NCI-H2029 (cell line): ENCODE measurements around the gene COX6B1.
"Not testable (repeated sequence)": the region's sequence is repeated elsewhere in the genome, so short reads cannot be mapped to it uniquely, and the experiment has no call there.

Experiments
- DNase-seq: peaks from one replicate; lab custom pipeline; 2025; lab: John Stamatoyannopoulos, UW

The COX6B1 gene

DNA sequence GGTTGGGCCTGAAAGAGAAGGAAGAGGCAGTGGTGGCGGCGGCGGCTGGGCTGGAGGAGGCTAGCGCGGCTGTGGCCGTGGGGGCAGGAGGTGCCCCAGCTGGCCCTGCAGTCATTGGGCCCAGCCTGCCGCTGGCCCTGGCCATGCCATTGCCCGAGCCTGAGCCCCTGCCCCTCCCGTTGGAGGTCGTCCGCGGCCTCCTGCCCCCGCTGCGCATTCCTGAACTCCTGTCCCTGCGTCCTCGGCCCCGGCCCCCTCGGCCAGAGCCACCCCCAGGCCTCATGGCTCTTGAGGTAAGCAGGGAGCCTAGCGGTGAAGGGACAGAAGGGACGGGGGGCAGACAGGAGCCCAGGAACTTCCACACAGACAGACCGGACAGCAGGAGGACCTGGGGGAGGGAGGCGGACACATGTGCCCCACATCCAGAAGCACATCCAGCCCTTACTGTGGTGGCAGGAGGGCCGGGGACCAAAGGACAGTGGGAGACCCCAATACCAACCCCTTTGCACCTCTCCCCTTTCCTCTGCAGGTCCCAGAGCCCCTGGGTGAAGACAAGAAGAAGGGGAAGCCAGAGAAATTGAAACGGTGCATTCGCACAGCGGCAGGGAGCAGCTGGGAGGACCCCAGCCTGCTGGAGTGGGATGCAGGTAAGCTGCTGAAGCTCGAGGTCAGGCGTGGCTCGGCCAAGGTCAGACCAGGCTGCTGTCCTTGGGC, 14.2 kb upstream of the COX6B1 start:
- no peak for DNase-seq

DNA sequence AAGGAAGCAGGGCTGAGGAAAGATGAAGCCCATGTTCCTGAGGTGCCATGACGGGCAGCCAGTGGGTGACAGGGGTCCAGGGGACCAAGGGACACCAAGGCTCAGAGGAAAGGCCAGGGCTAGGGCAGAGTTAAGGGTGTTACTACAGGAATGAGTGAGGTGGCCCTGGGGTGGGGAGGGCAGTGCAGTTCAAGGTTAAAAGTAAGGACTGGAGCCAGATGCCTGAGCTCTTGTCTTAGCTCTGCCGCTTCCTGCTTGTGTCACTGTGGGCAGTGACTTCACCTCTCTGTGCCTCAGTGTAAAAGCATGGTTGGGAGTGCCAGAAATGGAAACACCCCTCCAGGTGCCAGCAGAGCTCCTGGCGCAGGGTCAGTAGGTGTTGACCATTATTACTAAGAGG, 11.5 kb upstream of the COX6B1 start:
- DNase-seq = no peak

DNA sequence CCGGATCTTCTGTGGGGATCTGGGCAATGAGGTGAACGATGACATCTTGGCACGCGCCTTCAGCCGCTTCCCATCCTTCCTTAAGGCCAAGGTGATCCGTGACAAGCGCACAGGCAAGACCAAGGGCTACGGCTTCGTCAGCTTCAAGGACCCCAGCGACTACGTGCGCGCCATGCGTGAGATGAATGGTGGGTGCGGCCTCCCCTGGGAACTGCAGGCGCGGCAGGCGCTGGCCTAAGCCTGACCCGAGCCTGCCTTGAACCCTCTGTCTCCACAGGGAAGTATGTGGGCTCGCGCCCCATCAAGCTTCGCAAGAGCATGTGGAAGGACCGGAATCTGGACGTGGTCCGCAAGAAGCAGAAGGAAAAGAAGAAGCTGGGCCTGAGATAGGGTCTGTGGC, 11.0 kb upstream of the COX6B1 start:
- no peak for DNase-seq

DNA sequence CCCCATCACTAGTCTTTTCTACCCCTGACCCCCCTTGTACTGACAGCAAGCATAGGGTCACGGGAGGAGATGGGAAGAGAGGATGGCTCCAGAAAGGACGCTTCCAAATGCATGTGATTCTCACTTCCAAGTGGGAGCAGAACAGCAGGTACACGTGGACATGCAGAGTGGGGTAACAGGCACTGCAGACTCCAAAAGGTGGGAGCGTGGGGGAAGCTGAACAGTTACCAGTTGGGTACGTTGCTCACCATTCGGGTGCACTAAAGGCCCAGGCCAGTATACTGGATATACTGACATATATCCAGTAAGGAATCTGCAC, 8.8 kb upstream of the COX6B1 start:
- DNase-seq = no peak

DNA sequence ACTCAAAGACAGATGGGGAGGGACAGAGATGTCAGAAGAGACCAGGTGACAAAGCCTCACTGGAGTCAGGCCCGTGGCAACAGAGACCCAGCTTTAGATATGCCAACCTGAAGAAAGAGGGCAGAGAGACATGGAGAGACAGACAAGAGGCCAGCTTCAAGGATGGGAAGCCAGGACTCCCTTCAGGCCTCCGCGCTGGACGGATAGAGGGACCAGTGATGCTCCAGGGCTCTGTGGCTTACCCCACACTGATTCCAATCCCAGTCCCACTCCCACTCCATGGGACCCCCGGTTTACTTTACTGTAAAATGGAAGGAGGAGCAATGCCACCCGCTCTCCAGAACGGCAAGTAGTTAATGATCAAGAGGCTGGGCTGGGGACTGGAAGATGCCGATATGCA, 8.3 kb upstream of the COX6B1 start:
- DNase-seq = no peak

DNA sequence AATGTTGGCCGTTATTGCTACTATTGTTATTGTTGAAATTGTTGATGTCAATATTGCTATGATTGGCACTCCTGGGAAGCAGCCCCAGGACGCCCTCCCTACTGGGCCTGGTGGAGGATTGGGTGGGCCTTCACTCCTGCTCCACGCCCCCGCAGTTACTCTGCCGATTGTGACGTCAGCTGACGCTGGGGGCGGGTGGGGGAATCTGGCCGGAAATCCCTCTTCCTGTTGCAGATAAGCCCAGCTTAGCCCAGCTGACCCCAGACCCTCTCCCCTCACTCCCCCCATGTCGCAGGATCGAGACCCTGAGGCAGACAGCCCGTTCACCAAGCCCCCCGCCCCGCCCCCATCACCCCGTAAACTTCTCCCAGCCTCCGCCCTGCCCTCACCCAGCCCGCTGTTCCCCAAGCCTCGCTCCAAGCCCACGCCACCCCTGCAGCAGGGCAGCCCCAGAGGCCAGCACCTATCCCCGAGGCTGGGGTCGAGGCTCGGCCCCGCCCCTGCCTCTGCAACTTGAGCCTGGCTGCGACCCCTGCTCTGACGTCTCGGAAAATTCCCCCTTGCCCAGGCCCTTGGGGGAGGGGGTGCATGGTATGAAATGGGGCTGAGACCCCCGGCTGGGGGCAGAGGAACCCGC, 6.5 kb upstream of the COX6B1 start, which contains the start of gene ETV2:
TSS of gene ETV2 (plus strand) at position 231 of the 637 bp plus-strand sequence. CDS start 716 bp downstream, outside the sequence.
- DNase-seq = no peak

DNA sequence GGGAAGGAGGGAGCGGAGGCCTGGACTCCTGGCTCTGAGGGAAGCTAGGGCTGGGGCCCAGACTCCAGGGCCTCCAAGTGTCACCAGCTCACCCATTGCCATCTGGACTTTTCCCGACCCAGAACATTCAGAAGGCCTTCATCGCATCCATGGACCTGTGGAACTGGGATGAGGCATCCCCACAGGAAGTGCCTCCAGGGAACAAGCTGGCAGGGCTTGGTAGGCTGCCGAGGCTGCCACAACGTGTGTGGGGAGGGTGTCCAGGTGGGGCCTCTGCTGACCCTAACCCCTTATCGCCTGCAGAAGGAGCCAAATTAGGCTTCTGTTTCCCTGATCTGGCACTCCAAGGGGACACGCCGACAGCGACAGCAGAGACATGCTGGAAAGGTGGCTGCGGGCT, 5.8 kb upstream of the COX6B1 start:
- DNase-seq = no peak

DNA sequence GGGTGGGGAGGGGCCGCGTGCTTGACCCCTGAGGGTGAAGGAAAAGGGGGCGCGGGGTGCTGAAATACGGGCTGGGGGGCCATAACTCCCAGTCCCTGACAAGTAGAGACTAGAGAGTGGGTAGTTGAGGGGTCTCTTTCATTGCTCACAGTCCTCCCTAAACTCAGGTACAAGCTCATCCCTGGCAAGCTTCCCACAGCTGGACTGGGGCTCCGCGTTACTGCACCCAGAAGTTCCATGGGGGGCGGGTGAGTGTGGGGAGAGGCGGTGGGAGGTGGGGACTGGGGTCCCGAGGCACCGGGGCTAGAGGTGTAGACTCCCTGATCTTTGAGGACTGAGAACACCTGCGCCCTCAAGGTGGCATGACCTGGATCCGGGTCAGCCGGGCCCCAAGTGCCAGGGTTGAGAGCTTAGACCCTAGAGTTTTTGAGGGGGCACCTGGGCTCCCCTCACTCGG, 5.3 kb upstream of the COX6B1 start:
- no peak for DNase-seq

DNA sequence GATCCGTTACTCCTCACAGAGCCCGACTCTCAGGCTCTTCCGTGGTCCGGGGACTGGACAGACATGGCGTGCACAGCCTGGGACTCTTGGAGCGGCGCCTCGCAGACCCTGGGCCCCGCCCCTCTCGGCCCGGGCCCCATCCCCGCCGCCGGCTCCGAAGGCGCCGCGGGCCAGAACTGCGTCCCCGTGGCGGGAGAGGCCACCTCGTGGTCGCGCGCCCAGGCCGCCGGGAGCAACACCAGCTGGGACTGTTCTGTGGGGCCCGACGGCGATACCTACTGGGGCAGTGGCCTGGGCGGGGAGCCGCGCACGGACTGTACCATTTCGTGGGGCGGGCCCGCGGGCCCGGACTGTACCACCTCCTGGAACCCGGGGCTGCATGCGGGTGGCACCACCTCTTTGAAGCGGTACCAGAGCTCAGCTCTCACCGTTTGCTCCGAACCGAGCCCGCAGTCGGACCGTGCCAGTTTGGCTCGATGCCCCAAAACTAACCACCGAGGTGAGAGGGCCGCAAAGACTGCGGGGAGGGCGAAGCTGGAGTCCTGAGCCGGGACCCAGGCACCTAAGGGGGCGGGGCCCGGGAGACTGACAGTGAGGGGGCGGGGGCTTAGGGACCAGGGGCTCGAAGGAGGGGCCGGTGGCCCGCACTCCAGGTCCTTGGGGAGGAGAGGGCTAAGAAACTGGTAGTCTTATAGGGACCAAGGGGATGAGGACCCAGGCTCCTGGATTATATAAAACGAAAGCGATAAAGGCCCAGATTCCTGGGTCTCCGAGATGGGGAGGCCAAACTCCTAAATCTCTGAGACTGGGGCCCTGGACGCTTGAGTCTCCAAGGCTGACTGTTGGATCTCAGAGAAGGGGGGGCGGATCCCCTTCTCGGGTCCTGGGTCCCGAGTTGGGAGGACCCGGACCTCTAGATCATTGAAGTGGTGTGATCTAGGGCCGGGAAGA, 4.6 kb upstream of the COX6B1 start:
- peak; percentile 71 for DNase-seq

DNA sequence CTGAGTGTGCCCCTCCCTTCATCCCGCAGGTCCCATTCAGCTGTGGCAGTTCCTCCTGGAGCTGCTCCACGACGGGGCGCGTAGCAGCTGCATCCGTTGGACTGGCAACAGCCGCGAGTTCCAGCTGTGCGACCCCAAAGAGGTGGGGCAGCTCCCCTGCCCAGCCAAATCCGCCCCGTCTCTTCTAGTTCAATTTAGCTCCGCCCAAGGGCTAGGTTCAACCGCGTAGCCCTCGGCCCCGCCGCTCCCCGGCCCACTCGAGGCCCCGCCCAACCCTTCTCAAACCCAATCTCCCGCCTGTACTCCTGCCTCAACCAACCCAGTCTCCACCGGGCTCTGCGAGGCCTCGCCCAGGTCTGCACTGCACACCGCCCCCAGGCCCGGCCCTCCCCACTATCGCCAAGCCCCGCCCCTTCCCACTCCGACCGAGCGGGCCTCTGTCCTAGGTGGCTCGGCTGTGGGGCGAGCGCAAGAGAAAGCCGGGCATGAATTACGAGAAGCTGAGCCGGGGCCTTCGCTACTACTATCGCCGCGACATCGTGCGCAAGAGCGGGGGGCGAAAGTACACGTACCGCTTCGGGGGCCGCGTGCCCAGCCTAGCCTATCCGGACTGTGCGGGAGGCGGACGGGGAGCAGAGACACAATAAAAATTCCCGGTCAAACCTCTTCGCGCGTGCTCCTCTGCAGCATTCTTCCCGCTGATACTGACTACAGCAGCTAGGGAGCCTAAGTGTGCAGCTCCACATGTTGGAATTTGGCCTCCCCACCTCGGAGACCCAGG, 3.7 kb upstream of the COX6B1 start:
- peak; percentile 94 for DNase-seq

DNA sequence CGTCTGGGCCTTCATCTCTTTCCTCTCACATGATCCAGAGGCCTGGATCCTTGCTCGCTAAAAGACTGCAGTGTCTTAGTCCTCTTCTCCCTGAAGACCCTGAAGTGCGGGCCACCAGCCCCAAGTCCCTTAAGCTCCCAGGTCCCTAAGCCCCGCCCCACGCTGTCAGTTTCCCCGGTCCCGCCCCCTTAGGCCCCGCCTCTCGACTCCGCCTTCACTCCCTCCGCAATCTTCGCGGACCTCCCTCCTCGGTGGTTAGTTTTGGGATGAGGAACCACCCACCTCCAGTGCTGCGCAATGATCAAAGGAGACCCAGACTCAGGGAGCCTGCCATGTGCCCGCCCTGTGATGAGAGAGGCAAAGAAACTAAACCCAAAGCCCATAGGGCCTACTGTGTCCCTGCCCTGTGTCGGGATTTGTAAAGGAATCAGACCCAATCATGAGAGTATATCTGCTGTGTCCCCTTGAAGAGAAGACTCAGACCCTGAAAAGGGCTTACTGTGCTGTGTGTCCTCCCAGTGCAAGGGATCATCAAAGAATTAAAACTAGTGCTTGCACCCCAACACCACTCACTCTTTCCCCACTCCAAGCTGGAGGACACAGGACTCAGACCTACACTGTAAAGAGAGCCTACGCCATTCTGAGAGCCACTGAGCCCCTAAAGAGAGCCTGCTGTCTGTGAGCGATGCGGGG, 3.0 kb upstream of the COX6B1 start:
- DNase-seq = peak; percentile 56

DNA sequence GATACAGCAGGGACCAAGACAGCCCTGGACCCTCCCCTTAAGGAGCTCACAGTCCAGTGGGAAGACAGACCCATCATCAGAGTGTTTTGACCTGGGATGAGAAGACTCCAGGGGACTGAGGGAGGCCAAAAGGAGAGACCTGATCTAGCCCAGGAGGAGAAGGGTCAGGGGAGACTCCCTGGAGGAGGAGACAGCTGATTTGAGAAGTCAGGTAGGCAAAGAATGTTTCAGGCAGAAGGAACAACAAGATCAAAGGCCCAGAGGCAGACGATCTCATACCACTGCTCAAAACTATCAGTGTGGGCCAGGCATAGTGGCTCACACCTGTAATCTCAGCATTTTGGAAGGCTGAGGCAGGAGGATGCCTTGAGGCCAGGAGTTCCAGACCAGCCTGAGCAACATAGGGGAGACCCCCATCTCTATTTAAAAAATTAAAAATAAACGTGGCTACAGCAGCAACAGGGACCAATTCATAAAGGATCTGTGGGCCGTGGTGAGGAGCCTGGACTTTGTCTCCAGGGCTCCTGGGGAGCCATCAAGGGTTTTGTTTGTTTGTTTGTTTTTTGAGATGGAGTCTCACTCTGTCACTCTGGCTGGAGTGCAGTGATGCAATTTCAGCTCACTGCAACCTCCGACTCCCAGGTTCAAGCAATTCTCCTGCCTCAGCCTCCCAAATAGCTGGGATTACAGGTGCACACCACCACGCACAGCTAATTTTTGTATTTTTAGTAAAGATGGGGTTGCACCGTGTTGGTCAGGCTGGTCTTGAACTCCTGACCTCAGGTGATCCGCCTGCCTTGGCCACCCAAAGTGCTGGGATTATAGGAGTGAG, 2.2 kb upstream of the COX6B1 start:
- DNase-seq = no peak

DNA sequence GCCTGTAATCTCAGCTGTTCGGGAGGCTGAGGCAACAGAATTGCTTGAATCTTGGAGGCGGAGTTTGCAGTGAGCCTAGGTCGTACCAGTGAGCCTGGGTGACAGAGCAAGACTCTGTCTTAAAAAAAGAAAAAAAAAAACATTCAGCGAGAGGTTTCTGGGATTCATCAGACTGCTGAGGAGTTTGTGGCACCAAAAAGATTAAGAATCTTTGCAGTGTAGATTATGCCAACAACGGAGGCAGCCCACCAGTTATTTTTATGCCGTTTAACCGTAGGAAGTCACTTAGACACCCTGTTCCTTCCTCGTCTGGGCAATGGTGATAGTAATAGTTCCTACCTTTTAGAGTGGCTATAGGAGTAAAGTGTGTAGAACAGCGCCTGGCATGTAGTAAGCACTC, 2.5 kb downstream of the COX6B1 start:
- DNase-seq = no peak

DNA sequence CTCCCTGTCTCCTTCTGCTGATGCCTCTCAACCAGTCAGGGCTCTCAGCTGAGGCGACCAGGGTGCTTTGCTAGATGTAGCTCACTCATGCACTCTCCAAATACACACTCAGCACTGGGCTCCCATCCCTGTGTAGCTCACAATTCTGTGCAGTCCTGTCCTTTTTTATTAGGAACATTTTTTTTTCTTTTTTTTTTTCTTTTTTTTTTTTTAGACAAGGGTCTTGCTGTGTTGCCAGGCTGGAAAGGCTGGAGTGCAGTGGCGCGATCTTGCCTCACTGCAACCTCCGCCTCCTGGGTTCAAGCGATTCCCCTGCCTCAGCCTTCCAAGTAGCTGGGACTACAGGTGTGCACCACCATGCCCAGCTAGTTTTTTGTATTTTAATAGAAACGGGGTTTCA, 6.7 kb downstream of the COX6B1 start:
- not testable (repeated sequence) for DNase-seq

DNA sequence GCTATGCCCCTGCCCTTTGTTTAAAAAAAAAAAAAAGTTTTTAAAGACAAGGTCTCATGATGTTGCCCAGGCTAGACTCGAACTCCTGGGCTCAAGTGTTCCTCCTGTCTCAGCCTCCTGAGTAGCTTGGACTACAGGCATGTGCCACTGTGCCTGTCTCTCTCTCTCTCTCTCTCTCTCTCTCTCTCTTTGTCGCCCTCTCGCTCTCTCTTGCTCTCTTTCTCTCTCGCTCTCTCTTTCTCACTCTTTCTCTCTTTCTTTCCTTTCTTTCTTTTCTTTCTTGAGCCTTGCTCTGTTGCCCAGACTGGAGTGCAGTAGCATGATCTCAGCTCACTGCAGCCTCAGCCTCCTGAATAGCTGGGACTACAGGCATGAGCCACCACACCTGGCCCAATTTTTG, 7.5 kb downstream of the COX6B1 start:
- no peak for DNase-seq

DNA sequence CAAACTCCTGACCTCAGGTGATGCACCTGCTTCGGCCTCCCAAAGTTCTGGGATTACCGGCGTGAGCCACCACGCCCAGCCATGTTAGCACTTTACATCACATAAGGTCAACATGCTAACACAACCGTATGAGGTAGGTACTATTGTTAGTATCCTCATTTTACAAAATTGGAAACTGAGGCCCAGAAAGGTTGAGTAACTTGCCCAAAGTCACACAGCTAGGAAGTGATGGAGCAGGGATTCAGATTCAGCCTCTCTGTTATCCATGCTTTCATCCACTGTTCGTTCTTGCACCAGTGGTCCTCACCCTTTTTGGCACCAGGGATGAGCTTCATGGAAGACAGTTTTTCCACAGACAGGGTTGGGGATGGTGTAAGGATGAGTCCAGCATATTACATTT, 8.6 kb downstream of the COX6B1 start:
- no peak for DNase-seq

DNA sequence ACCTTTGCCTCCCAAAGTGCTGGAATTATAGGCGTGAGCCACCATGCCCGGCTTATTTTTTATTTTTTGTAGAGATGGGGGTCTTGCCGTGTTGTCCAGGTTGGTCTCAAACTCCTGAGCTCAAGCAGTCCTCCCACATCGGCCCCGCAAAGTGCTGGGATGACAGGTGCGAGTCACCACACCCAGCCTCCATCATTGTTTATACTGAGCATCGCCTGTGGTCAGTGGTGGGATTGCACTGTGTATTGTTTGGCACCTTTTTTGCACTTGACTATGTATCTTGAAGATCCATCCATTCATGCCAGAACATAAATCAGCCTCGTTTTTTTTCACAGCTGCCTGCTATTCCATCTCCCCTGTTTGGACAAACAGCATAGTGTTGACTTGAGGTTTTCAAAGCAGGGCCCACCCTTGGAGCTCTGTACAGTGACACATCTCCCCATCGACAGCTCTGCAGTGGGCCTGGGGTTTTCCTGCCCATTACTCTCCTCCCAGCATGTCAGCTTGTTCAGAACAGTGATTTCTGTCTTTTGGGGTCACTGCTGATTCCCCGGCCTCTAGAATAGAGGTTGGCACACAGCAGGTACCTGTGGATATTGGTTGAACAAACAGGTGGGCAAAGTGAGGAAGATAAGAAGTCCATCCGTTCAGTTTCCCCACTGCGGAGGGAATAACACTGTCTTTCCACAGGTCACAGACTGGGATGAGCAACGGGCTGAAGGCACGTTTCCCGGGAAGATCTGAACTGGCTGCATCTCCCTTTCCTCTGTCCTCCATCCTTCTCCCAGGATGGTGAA, 10.0 kb downstream of the COX6B1 start:
- DNase-seq = no peak

DNA sequence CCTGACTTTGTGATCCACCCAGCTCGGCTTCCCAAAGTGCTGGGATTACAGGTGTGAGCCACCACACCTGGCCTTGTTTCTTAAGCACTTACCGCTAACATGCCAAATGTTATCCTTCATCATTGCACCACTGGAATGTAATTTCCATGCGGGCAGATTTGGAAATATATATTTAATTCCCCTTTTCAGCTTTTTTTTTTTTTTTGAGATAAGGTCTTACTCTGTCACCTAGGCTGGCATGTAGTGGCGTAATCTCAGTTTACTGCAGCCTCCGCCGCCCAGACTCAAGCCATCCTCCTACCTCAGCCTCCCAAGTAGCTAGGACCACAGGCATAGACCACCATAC, 13.8 kb downstream of the COX6B1 start:
- no peak for DNase-seq

DNA sequence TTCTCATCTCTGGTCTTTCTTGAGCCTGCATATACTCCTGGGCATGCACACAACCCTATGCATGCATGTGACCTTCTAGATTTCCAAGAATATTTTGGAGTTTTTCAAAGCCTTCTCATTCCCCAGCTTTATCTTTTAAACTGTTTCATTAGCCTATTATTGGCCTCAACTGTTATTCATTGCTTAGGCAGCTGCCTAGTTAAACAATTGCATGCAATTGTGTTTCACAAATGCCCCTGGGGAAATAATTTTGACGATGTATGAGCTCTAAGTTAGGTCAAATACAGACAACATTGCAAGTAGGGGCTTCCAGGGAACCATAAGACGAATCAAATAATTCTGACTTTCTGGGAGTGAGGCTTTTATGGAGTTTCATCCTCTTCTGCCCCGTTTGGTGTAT, 15.9 kb downstream of the COX6B1 start:
- DNase-seq = no peak

DNA sequence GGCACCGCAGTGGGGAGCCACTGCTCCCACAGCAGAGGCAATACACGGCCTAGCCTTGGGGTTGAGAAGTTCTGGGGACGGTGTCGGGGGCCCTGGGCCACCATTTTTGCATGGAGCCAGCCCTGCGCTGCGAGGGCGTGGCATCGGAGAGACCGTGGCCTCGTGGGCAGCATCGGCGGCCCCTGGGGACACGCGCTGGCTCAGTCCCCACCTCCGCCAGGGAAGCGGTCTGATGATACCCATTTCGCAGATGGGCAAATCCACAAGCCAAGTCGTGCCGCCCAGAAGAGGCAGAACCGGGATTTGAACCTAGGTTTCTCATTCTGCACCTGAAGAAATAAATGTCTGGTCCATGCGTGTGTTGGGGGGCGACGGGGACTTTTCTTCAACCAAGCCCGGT, 17.0 kb downstream of the COX6B1 start:
- no peak for DNase-seq
